NCI-H1105 (cell line): ENCODE data around the gene ERCC6L2.

ENCODE experiments used
- DNase-seq: peaks from one replicate; lab custom pipeline; 2025; lab: John Stamatoyannopoulos, UW

The ERCC6L2 gene

GRCh38 chr9:95980262-95981125, 105.0 kb downstream of the ERCC6L2 start:
- no peak for DNase-seq

- DNase-seq: no peak
Measured at GRCh38 chr9:95981761-95982390, 106.4 kb downstream of the ERCC6L2 start.

GRCh38 chr9:95985440-95986055, 110.1 kb downstream of the ERCC6L2 start:
- no peak for DNase-seq

GRCh38 chr9:95989297-95989696, 113.8 kb downstream of the ERCC6L2 start:
- DNase-seq: no peak

GRCh38 chr9:95991326-95991725, 115.8 kb downstream of the ERCC6L2 start:
- no peak for DNase-seq

DNA sequence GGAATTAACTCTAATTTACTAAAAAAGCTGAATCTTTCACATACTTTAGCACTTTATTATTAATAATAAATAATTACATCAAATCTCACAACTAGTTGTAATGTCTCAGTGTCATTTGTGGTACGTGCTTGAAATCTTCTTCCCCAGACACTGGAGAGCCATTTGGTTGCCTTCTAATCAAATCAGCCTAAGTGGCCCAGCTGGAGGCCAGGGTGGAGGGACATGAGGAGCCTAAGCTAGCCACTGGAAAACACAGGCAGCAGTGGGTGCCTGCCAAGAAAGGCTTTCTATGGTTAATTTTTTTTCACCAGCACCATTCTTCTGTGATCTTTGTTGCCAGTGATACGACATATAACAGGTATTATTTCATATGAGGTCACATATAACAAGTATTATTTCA, 117.0 kb downstream of the ERCC6L2 start:
- DNase-seq: no peak

DNA sequence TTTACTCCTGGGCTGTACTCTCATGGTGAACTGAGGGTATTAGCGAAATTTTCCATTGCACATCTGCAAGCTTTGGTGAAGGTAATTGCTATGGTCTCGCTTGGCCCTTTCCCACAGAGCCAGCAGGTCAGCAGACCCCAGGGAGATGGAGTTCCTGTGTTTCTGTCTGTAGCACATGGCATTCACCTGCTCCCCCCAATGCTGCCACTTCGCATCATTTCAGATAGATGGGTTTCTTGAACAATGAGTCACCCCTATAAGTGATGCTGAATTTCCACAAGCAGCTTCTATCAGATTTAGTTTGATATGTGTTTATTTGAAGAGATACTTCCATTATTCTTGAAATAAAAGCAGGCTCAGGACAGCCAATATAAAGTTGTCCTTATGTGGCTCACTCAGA, 117.8 kb downstream of the ERCC6L2 start:
- DNase-seq: no peak

GRCh38 chr9:95999390-95999789, 123.9 kb downstream of the ERCC6L2 start:
- DNase-seq: no peak

DNA sequence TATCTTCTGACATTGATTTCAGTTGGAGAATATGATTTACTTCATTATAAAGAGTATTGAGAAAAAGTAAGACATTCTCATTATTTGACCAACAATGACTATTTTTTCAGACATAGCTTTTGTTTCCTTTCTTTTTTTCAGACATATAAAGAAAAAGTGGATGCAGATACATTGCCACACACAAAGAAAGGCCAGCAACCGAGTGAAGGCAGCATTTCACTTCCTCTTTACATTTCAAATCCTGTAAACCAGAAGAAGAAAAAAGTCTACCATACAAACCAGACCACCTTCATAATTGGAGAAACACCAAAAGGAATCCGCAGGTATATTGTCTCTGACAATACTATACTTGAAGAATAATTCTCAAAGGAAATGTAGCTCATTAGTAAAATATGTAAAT, 128.9 kb downstream of the ERCC6L2 start:
- DNase-seq: no peak

- DNase-seq: no peak
Measured at GRCh38 chr9:96006296-96006879, 130.9 kb downstream of the ERCC6L2 start.

DNA sequence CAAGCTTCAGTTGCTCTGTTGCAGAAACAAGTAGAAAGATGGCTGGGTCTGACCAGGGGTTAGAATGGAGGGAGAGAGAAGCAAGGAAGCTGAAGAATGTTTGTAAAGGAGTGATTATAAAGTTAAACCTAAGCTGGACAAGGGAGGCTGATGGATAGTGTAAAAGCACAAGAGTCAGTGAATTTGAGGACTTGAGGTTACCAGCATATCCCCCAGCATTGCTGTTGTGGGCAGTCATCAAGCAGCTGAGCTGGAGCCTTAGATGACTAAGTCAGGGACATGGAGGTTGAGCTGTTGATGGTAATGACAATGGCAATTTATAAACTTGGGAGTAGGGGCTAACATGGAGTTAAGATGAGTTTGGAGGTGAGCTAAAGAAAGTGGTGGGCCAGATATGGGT, 131.5 kb downstream of the ERCC6L2 start:
- DNase-seq: no peak

DNA sequence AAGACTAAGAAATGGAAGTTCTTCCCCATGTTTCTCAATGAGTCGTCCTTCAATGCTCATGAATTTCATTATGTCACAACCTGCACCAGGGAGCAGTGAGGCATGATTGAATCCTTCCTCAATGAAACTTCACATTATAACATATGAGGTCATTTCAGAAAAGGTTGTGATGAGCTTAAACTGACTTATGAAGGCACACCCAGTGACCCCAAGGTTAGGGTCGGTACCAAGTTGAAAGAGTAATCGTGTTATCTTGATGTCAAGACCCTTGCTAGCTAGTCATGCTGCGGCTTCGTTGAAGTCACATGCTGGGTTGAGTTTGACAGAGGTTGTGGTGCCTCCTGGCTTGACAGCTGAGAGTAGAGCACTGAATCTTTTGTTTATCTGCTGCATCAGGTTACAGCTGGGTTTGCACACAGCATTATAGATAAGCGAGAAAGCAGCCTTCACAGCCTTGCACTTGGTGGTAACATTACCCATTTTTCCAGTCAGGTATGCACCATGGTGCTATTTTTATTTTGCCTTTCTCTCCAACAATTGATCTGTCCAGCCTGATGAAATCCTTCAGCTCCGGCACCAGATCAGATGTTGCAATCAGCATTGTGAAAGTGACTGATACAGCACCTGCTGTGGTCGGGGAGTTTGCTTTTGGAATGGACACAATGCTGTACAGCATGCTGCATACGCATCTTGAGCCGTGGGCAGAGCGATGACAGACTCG, 133.2 kb downstream of the ERCC6L2 start:
- DNase-seq: no peak

- no peak for DNase-seq
Measured at GRCh38 chr9:96009223-96009602, 133.7 kb downstream of the ERCC6L2 start.

DNA sequence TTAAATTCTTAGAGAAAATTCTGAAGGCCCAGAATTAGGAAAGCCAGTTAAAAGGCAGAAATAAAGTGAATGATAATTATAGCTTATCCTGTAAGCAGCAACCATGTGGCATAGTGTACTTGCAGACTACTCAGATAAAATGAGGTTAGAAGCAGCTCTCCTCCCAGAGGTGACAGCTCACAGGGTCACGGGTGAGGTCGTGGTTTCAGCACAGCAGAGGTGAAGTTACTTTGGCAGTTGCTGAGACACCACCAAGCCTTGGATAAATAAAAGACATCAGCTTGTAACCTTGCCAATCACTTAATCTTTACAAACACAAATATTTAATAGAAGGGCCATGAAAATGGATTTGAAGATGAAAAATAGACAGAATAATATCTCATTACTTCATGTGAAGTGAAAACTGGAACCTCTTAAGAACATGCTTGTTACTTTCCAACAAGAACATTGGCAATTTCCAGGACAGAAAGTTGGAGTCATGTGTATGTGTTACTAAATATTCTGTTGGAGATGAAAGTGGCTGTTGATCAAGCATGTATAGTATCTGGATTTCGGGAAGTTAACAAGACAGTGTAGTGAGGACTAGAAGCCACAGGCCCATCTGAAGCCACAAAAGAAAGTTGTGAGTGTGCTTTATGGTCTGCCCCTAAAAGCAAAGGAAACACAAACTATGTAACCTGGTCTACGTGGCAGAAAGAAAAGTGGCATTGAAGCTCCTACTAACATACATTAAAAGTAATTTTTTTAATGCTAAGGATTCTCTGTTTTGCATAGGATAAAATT, 134.4 kb downstream of the ERCC6L2 start:
- DNase-seq: no peak

DNA sequence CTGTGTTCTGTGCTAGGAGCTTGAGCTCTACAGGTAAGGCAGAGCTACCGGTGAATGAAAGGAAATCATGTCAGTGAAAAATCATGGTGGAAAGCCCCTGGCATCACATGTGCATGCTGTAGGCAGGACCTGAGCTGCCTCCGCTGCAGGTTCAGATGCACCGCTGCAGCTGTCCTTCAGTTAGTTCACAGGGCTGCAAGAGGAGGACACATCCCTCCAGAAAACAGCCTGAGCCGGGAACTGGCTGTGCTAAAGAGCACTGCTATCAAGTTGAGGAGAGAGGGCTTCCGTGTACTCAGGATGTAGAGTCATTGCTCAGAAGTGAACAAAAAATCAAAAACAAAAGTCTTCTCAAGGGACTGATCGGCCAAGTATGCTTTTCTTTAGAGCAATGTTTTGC, 138.6 kb downstream of the ERCC6L2 start:
- no peak for DNase-seq

- DNase-seq: no peak
Measured at GRCh38 chr9:96015876-96016686, 140.6 kb downstream of the ERCC6L2 start.
